GM23338 (cell line): ENCODE data around the gene PUDP. TPM values are rescaled to one million over a fixed set of nuclear protein-coding genes. Genes with fewer than 3 reads are reported as not detected.

ENCODE experiments used
- ATAC-seq: fragments of 200-7000 bp; cut with Tn5 transposase; 3 replicates; pipeline ENCODE4 v1.9.1; 2020
- DNase-seq: peaks from one replicate; pipeline ENCODE4 v3.0.0-alpha.2; 2015; ENCODE audit warnings: low spot score
- H2AFZ ChIP-seq: fragments of 200-600 bp; sonication (generic); 2 replicates; pipeline ENCODE4 v1.8.0; 2016; ENCODE audit warnings: antibody characterized with exemption, mild to moderate bottlenecking, moderate library complexity
- H3F3A ChIP-seq: fragments of 200-600 bp; sonication (generic); replicated peaks from 2 replicates; pipeline ENCODE4 v1.8.0; 2017; ENCODE audit warnings: antibody characterized with exemption, mixed run types, low read depth
- H3K27ac ChIP-seq: fragments of 200-600 bp; sonication (generic); 2 replicates; pipeline ENCODE4 v1.6.1; 2016; ENCODE audit warnings: low read depth
- H3K27me3 ChIP-seq: fragments of 200-600 bp; sonication (generic); 2 replicates; pipeline ENCODE4 v1.8.0; 2016; ENCODE audit warnings: mild to moderate bottlenecking, mixed run types, moderate library complexity; ENCODE audit not compliant: insufficient read depth
- H3K36me3 ChIP-seq: fragments of 200-600 bp; sonication (generic); 2 replicates; pipeline ENCODE4 v1.8.0; 2016; ENCODE audit warnings: mild to moderate bottlenecking; ENCODE audit not compliant: insufficient read depth
- H3K4me1 ChIP-seq: fragments of 200-600 bp; sonication (generic); 2 replicates; pipeline ENCODE4 v1.8.0; 2016; ENCODE audit warnings: mild to moderate bottlenecking, moderate library complexity; ENCODE audit not compliant: insufficient read depth
- H3K4me2 ChIP-seq: fragments of 200-600 bp; sonication (generic); 2 replicates; pipeline ENCODE4 v1.7.1; 2017; ENCODE audit warnings: mixed run types
- H3K4me3 ChIP-seq: fragments of 200-600 bp; sonication (generic); 2 replicates; pipeline ENCODE4 v1.6.1; 2016; ENCODE audit warnings: mixed run types
- H3K79me2 ChIP-seq: fragments of 200-600 bp; sonication (generic); replicated peaks from 2 replicates; pipeline ENCODE4 v1.8.0; 2017; ENCODE audit warnings: mild to moderate bottlenecking; ENCODE audit not compliant: insufficient read depth
- H3K9me2 ChIP-seq: fragments of 200-600 bp; sonication (generic); 2 replicates; pipeline ENCODE4 v1.8.0; 2017; ENCODE audit not compliant: insufficient read depth
- H4K20me1 ChIP-seq: fragments of 200-600 bp; sonication (generic); replicated peaks from 2 replicates; pipeline ENCODE4 v1.8.0; 2017; ENCODE audit warnings: mild to moderate bottlenecking; ENCODE audit not compliant: insufficient read depth
- H3K27ac Mint-ChIP-seq: 2 replicates; pipeline ENCODE4 v1.8.0; 2020; ENCODE audit warnings: inconsistent platforms, mild to moderate bottlenecking, moderate library complexity, mixed read lengths
- H3K27me3 Mint-ChIP-seq: 3 replicates; pipeline ENCODE4 v1.8.0; 2022; ENCODE audit warnings: low read depth, mild to moderate bottlenecking, moderate library complexity, mixed read lengths, inconsistent platforms; ENCODE audit not compliant: insufficient read depth, poor library complexity
- H3K36me3 Mint-ChIP-seq: 3 replicates; pipeline ENCODE4 v1.8.0; 2021; ENCODE audit warnings: low read depth, mild to moderate bottlenecking, inconsistent platforms, moderate library complexity, mixed read lengths
- H3K4me1 Mint-ChIP-seq: 3 replicates; pipeline ENCODE4 v1.8.0; 2020; ENCODE audit warnings: mild to moderate bottlenecking, inconsistent platforms, mixed read lengths
- H3K4me3 Mint-ChIP-seq: 3 replicates; pipeline ENCODE4 v1.8.0; 2021; ENCODE audit warnings: moderate library complexity, mild to moderate bottlenecking, inconsistent platforms, mixed read lengths
- H3K9me3 Mint-ChIP-seq: 3 replicates; pipeline ENCODE4 v1.8.0; 2020; ENCODE audit warnings: moderate library complexity, mild to moderate bottlenecking, inconsistent platforms, mixed read lengths
- CTCF ChIP-seq, 2 experiments: fragments of 200-600 bp in 1 of 2; sonication (generic) in 1 of 2; conservative IDR thresholded peaks; 2 replicates each; pipeline versions ENCODE4 v1.5.1 to v1.6.1; 2016 to 2017; ENCODE audit warnings: antibody characterized with exemption in 2 of 2, low read depth in 2 of 2, mild to moderate bottlenecking in 2 of 2, moderate library complexity in 1 of 2
- EZH2 ChIP-seq: fragments of 200-600 bp; sonication (generic); IDR thresholded peaks from one replicate; pipeline ENCODE4 v1.8.0; 2017; ENCODE audit warnings: antibody characterized with exemption, mild to moderate bottlenecking, low read depth; ENCODE audit not compliant: unreplicated experiment
- EZH2phosphoT487 ChIP-seq: fragments of 200-600 bp; sonication (generic); IDR thresholded peaks from one replicate; pipeline ENCODE4 v1.8.1; 2018; ENCODE audit warnings: antibody characterized with exemption; ENCODE audit not compliant: unreplicated experiment
- JUNB ChIP-seq: IDR thresholded peaks from one replicate; pipeline ENCODE4 v1.6.1; 2016; ENCODE audit warnings: antibody characterized with exemption; ENCODE audit not compliant: unreplicated experiment
- NANOG ChIP-seq: IDR thresholded peaks from 2 replicates; pipeline ENCODE4 v1.6.1; 2016; ENCODE audit warnings: antibody characterized with exemption, borderline replicate concordance
- POLR2AphosphoS5 ChIP-seq: IDR thresholded peaks from 2 replicates; pipeline ENCODE4 v1.6.1; 2016; ENCODE audit warnings: antibody characterized with exemption, low read depth
- ZNF114 ChIP-seq: fragments of 250-450 bp; sonication (Bioruptor Pico); IDR thresholded peaks from 2 replicates; pipeline ENCODE4 v1.5.0; 2020; ENCODE audit warnings: mild to moderate bottlenecking, moderate library complexity
- polyA plus RNA-seq: library from polyadenylated mRNA; unstranded; fragments of >200 nt; fragmentation: Nextera tagmentation; extraction: Ambion mirVana; gene quantifications from 2 replicates; pipeline ENCODE4 v1.2.1, GENCODE V29; 2016
- total RNA-seq: library from RNA; depleted of rRNA; stranded (reverse); fragments of >200 nt; shearing (Covaris generic); gene quantifications from 2 replicates; pipeline ENCODE4 v1.2.3, GENCODE V29; 2014
- TF ChIP-seq, protein P1 (sequence below): IDR thresholded peaks from one replicate; pipeline ENCODE4 v1.6.1; 2018; ENCODE audit warnings: antibody characterized with exemption; ENCODE audit not compliant: unreplicated experiment

The PUDP gene
- total and polyA plus RNA-seq, 2 experiments from 2014 or later = 17.2 to 22.4 TPM

GRCh38 chrX:7028246-7028645, 119.7 kb downstream of the PUDP start:
- Mint-ChIP-seq H3K27ac (no peak overlapping the region), H3K4me1 (no peaks in the 10 kb centered on the region), H3K27me3 (no peaks in the 10 kb centered on the region), H3K4me3 (no peak overlapping the region), H3K9me3 (no peaks in the 10 kb centered on the region), H3K36me3 (no peaks in the 10 kb centered on the region)
- no peaks in the 10 kb centered on the region for H3K9me2 ChIP-seq
- H3K27me3 ChIP-seq = no peaks in the 10 kb centered on the region
- ATAC-seq (no peak), DNase-seq (no peak)
- H3K4me1 ChIP-seq = no peaks in the 10 kb centered on the region
- no peaks in the 10 kb centered on the region for H3K79me2 ChIP-seq
- H4K20me1 ChIP-seq = no peaks in the 10 kb centered on the region
- no peaks in the 10 kb centered on the region for H3F3A ChIP-seq
- H3K4me2 ChIP-seq = no peak overlapping the region
- no peak overlapping the region for H3K27ac ChIP-seq
- H3K36me3 ChIP-seq = no peaks in the 10 kb centered on the region
- no peak for TF ChIP-seq NANOG
- H3K4me3 ChIP-seq = no peak overlapping the region
- no peak overlapping the region for H2AFZ ChIP-seq

DNA sequence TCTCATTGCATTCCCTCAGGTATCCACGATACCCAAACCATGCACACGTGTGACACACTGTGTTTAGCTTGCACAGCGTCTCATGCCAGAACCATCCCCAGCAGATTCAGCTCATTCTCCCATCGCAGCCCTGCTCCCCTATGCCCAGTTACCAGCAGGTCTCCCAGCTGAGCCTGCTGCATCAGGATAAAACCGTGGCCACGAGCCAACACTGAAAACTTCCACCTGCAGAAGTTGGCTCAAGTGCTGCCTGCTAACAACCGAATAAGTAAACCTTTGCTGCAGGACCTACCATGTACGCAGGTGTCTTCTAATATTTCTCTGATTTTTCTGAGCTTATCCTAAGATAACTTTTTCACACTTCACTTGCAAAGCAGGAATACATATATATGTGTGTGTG, 120.9 kb downstream of the PUDP start:
- no peak overlapping the region for H3K4me2 ChIP-seq
- no peak for ATAC-seq
- H3K27me3 Mint-ChIP-seq = no peaks in the 10 kb centered on the region

More for the DNA sequence above, 120.9 kb downstream of the PUDP start:
- Mint-ChIP-seq H3K9me3 (no peaks in the 10 kb centered on the region), H3K36me3 (no peaks in the 10 kb centered on the region), H3K4me1 (no peaks in the 10 kb centered on the region), H3K27ac (no peak overlapping the region), H3K4me3 (no peak overlapping the region)
- Histone ChIP-seq H3K4me1 (no peaks in the 10 kb centered on the region), H4K20me1 (no peaks in the 10 kb centered on the region), H3K4me3 (no peak overlapping the region), H3K79me2 (no peaks in the 10 kb centered on the region), H3K27ac (no peak overlapping the region), H3K9me2 (no peaks in the 10 kb centered on the region), H3K27me3 (no peaks in the 10 kb centered on the region), H3F3A (no peaks in the 10 kb centered on the region), H3K36me3 (no peaks in the 10 kb centered on the region), H2AFZ (no peak overlapping the region)
- DNase-seq = no peak
- TF ChIP-seq POLR2AphosphoS5 (no peak), EZH2 (no peak), JUNB (no peak), ZNF114 (no peak), EZH2phosphoT487 (no peak), CTCF (conservative IDR thresholded peaks at IDR 0.05; ENCODE audit: low read depth in 2 of 2) (no peak)
- TF ChIP-seq, protein P1, sequence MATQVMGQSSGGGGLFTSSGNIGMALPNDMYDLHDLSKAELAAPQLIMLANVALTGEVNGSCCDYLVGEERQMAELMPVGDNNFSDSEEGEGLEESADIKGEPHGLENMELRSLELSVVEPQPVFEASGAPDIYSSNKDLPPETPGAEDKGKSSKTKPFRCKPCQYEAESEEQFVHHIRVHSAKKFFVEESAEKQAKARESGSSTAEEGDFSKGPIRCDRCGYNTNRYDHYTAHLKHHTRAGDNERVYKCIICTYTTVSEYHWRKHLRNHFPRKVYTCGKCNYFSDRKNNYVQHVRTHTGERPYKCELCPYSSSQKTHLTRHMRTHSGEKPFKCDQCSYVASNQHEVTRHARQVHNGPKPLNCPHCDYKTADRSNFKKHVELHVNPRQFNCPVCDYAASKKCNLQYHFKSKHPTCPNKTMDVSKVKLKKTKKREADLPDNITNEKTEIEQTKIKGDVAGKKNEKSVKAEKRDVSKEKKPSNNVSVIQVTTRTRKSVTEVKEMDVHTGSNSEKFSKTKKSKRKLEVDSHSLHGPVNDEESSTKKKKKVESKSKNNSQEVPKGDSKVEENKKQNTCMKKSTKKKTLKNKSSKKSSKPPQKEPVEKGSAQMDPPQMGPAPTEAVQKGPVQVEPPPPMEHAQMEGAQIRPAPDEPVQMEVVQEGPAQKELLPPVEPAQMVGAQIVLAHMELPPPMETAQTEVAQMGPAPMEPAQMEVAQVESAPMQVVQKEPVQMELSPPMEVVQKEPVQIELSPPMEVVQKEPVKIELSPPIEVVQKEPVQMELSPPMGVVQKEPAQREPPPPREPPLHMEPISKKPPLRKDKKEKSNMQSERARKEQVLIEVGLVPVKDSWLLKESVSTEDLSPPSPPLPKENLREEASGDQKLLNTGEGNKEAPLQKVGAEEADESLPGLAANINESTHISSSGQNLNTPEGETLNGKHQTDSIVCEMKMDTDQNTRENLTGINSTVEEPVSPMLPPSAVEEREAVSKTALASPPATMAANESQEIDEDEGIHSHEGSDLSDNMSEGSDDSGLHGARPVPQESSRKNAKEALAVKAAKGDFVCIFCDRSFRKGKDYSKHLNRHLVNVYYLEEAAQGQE = no peak
